NCI-H345 treated with DMSO at 0.1 percent for 48 hours (cell line): ENCODE results near the gene MRPL57.
A peak's percentile ranks its signal among the peaks of the same experiment; 100 is the strongest.
"Not testable (repeated sequence)": the region's sequence is repeated elsewhere in the genome, so short reads cannot be mapped to it uniquely, and the experiment has no call there.

ENCODE experiments used
- DNase-seq: peaks from one replicate; lab custom pipeline; 2025; ENCODE audit not compliant: unreplicated experiment; lab: John Stamatoyannopoulos, UW

Gene MRPL57

GRCh38 chr13:21176215-21176981 is at the start of gene MRPL57, which contains the start of gene SKA3:
TSS of gene MRPL57 (plus strand) at chr13:21176658. CDS start at chr13:21176917, 259 bp downstream.
TSS of gene SKA3 (minus strand) at chr13:21176552. CDS start at chr13:21176477, 75 bp downstream.
- peak; percentile 76 for DNase-seq

GRCh38 chr13:21130116-21130515 is 46.3 kb upstream of the MRPL57 start:
- no peak for DNase-seq

GRCh38 chr13:21133077-21133476 is 43.4 kb upstream of the MRPL57 start:
- DNase-seq, result no peak

- no peak for DNase-seq
These were observed 42.0 kb upstream of the MRPL57 start for GRCh38 chr13:21134475-21134874.

- not testable (repeated sequence) for DNase-seq
These were observed 40.6 kb upstream of the MRPL57 start for GRCh38 chr13:21135833-21136232.

- DNase-seq, result no peak
These were observed 38.8 kb upstream of the MRPL57 start for GRCh38 chr13:21137696-21138095.

- no peak for DNase-seq
These were observed 37.9 kb upstream of the MRPL57 start for GRCh38 chr13:21138561-21138960.

- DNase-seq, result no peak
These were observed 37.1 kb upstream of the MRPL57 start for GRCh38 chr13:21139374-21139773.

GRCh38 chr13:21142766-21143165 is 33.7 kb upstream of the MRPL57 start:
- no peak for DNase-seq

GRCh38 chr13:21147827-21148226 is 28.6 kb upstream of the MRPL57 start:
- no peak for DNase-seq

- DNase-seq, result no peak
These were observed 27.8 kb upstream of the MRPL57 start for GRCh38 chr13:21148557-21149258.

GRCh38 chr13:21149568-21149967 is 26.9 kb upstream of the MRPL57 start:
- no peak for DNase-seq

GRCh38 chr13:21150013-21150412 is 26.4 kb upstream of the MRPL57 start:
- no peak for DNase-seq

- DNase-seq, result no peak
These were observed 24.1 kb upstream of the MRPL57 start for GRCh38 chr13:21152251-21152899.

- DNase-seq, result no peak
These were observed 11.8 kb upstream of the MRPL57 start for GRCh38 chr13:21164631-21165030.

- not testable (repeated sequence) for DNase-seq
These were observed 10.9 kb upstream of the MRPL57 start for GRCh38 chr13:21165606-21166005.

GRCh38 chr13:21171420-21171819 is 5.0 kb upstream of the MRPL57 start:
- DNase-seq, result no peak

GRCh38 chr13:21173767-21174166 is 2.7 kb upstream of the MRPL57 start:
- DNase-seq, result not testable (repeated sequence)

- DNase-seq, result no peak
These were observed 723 bp upstream of the MRPL57 start for GRCh38 chr13:21175656-21176214.

GRCh38 chr13:21176982-21177284 is 475 bp downstream of the MRPL57 start:
- no peak for DNase-seq

- DNase-seq, result no peak
These were observed 5.2 kb downstream of the MRPL57 start for GRCh38 chr13:21181671-21182070.

- not testable (repeated sequence) for DNase-seq
These were observed 10.0 kb downstream of the MRPL57 start for GRCh38 chr13:21186410-21186809.
